Astrocyte of the cerebellum (primary cell): ENCODE data around the gene C6orf47.

Experiments used
- DNase-seq: peaks from one replicate; pipeline ENCODE4 v3.0.0-alpha.2; 2011; ENCODE audit warnings: low read depth
- H3K4me3 ChIP-seq: 2 replicates; pipeline ENCODE4 v1.5.1; 2011; ENCODE audit warnings: mild to moderate bottlenecking, low read depth, low read length, moderate library complexity
- CTCF ChIP-seq: IDR thresholded peaks from 2 replicates; pipeline ENCODE4 v1.5.1; 2012; ENCODE audit warnings: low read length, low read depth, moderate library complexity, mild to moderate bottlenecking; ENCODE audit errors: missing control alignments
- in situ Hi-C: cut with HindIII; loops from 2 replicates; pipeline ENCODE4 v1.10.0; 2017; ENCODE audit warnings: low sequenced_read_pairs

The C6orf47 gene

GRCh38 chr6:31659649-31660380, 763 bp downstream of the C6orf47 start:
- H3K4me3 ChIP-seq, result peak overlapping the region; percentile 87
- TF ChIP-seq CTCF, result no peak
- in situ Hi-C loops, result no loop called here
- DNase-seq, result no peak

- DNase-seq, result no peak
- TF ChIP-seq CTCF, result no peak
- peak overlapping the region; percentile 87 for H3K4me3 ChIP-seq
- in situ Hi-C loops, result no loop called here
Observed at GRCh38 chr6:31658983-31659648, 1.5 kb downstream of the C6orf47 start.

GRCh38 chr6:31658158-31658688, 2.4 kb downstream of the C6orf47 start:
- H3K4me3 ChIP-seq, result no peak overlapping the region
- DNase-seq, result no peak
- TF ChIP-seq CTCF, result no peak
- in situ Hi-C loops, result no loop called here

- in situ Hi-C loops, result no loop called here
- no peak overlapping the region for H3K4me3 ChIP-seq
- no peak for DNase-seq
- TF ChIP-seq CTCF, result no peak
Observed at GRCh38 chr6:31657406-31658157, 3.0 kb downstream of the C6orf47 start.

GRCh38 chr6:31655349-31656237, 5.0 kb downstream of the C6orf47 start, which contains the start of gene APOM:
TSS of gene APOM (plus strand) at chr6:31655894. CDS start at chr6:31655967, 73 bp downstream.
- in situ Hi-C loops, result no loop called here
- H3K4me3 ChIP-seq, result no peak within 1 kb of the TSS
- no peak for TF ChIP-seq CTCF
- DNase-seq, result no peak
